Measurements from ENCODE around the gene IL17F. TPM values are rescaled to one million over a fixed set of nuclear protein-coding genes. Genes with fewer than 3 reads are reported as not detected.

Gene IL17F
- polyA plus RNA-seq, 1 of the 3 experiments (the other 2 are of a cell fraction): not detected

DNA sequence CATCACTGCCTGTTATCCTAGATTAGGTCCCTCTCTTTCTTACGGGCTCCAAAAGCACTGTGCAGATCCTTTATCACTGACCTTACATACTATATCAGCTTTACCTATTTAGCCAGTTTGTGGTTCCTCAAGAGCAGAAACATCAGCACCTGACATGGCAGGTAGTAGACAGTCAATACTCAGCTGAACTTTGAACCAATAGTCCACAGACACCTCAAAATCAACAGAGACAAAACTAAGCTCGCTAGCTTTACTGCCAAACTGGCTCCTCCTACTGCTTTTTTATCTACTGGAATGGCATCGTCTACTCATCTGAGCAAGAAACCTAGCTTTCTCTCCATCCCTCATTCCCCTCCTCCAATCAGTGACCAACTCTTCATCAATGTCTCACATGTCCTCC lies 52.5 kb downstream of the IL17F start:
- no peak overlapping the region for H3K4me3 ChIP-seq (ENCODE audit: low read depth in 2 of 2, low read length in 1 of 2)
- TF ChIP-seq NFIC (IDR thresholded peaks at IDR 0.05; ENCODE audit: borderline replicate concordance) (no peak), SIN3A (IDR thresholded peaks at IDR 0.05; ENCODE audit: borderline replicate concordance, low read depth, low read length) (no peak), MXI1 (IDR thresholded peaks at IDR 0.05; ENCODE audit: low read depth, low read length) (no peak), GABPA (IDR thresholded peaks at IDR 0.05; ENCODE audit: low read depth) (no peak), ELF1 (IDR thresholded peaks at IDR 0.05) (no peak), GATA2 (CRISPR knock-in tag; IDR thresholded peaks at IDR 0.05) (no peak), FOSL2 (IDR thresholded peaks at IDR 0.05; ENCODE audit: borderline replicate concordance, low read depth) (no peak), MEF2A (IDR thresholded peaks at IDR 0.05; ENCODE audit: borderline replicate concordance, low read depth) (no peak), RXRA (IDR thresholded peaks at IDR 0.05; ENCODE audit: borderline replicate concordance, low read depth) (no peak), FOXJ3 (CRISPR knock-in tag; IDR thresholded peaks at IDR 0.05) (no peak), TEAD4 (IDR thresholded peaks at IDR 0.05; ENCODE audit: borderline replicate concordance, insufficient read depth) (no peak), SMC3 (IDR thresholded peaks at IDR 0.05; ENCODE audit: low read depth, low read length) (no peak)
- TF ChIP-seq, protein P1, sequence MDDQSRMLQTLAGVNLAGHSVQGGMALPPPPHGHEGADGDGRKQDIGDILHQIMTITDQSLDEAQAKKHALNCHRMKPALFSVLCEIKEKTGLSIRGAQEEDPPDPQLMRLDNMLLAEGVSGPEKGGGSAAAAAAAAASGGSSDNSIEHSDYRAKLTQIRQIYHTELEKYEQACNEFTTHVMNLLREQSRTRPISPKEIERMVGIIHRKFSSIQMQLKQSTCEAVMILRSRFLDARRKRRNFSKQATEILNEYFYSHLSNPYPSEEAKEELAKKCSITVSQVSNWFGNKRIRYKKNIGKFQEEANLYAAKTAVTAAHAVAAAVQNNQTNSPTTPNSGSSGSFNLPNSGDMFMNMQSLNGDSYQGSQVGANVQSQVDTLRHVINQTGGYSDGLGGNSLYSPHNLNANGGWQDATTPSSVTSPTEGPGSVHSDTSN (IDR thresholded peaks at IDR 0.05): no peak
- TF ChIP-seq, protein P2, sequence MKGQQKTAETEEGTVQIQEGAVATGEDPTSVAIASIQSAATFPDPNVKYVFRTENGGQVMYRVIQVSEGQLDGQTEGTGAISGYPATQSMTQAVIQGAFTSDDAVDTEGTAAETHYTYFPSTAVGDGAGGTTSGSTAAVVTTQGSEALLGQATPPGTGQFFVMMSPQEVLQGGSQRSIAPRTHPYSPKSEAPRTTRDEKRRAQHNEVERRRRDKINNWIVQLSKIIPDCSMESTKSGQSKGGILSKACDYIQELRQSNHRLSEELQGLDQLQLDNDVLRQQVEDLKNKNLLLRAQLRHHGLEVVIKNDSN (IDR thresholded peaks at IDR 0.05; ENCODE audit: borderline replicate concordance, low read depth): no peak
- TF ChIP-seq, protein P3, sequence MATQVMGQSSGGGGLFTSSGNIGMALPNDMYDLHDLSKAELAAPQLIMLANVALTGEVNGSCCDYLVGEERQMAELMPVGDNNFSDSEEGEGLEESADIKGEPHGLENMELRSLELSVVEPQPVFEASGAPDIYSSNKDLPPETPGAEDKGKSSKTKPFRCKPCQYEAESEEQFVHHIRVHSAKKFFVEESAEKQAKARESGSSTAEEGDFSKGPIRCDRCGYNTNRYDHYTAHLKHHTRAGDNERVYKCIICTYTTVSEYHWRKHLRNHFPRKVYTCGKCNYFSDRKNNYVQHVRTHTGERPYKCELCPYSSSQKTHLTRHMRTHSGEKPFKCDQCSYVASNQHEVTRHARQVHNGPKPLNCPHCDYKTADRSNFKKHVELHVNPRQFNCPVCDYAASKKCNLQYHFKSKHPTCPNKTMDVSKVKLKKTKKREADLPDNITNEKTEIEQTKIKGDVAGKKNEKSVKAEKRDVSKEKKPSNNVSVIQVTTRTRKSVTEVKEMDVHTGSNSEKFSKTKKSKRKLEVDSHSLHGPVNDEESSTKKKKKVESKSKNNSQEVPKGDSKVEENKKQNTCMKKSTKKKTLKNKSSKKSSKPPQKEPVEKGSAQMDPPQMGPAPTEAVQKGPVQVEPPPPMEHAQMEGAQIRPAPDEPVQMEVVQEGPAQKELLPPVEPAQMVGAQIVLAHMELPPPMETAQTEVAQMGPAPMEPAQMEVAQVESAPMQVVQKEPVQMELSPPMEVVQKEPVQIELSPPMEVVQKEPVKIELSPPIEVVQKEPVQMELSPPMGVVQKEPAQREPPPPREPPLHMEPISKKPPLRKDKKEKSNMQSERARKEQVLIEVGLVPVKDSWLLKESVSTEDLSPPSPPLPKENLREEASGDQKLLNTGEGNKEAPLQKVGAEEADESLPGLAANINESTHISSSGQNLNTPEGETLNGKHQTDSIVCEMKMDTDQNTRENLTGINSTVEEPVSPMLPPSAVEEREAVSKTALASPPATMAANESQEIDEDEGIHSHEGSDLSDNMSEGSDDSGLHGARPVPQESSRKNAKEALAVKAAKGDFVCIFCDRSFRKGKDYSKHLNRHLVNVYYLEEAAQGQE (IDR thresholded peaks at IDR 0.05; ENCODE audit: low read depth, low read length): no peak
- TF ChIP-seq, protein P4, sequence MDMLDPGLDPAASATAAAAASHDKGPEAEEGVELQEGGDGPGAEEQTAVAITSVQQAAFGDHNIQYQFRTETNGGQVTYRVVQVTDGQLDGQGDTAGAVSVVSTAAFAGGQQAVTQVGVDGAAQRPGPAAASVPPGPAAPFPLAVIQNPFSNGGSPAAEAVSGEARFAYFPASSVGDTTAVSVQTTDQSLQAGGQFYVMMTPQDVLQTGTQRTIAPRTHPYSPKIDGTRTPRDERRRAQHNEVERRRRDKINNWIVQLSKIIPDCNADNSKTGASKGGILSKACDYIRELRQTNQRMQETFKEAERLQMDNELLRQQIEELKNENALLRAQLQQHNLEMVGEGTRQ (IDR thresholded peaks at IDR 0.05; ENCODE audit: borderline replicate concordance, low read depth, low read length): no peak
- TF ChIP-seq, protein P5, sequence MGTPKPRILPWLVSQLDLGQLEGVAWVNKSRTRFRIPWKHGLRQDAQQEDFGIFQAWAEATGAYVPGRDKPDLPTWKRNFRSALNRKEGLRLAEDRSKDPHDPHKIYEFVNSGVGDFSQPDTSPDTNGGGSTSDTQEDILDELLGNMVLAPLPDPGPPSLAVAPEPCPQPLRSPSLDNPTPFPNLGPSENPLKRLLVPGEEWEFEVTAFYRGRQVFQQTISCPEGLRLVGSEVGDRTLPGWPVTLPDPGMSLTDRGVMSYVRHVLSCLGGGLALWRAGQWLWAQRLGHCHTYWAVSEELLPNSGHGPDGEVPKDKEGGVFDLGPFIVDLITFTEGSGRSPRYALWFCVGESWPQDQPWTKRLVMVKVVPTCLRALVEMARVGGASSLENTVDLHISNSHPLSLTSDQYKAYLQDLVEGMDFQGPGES (IDR thresholded peaks at IDR 0.05; ENCODE audit: low read depth, low read length): no peak
- no peak overlapping the region for H3K9ac ChIP-seq
- H2AFZ ChIP-seq (ENCODE audit: low read depth): no peak overlapping the region
- DNase-seq: no peak
- no peaks in the 10 kb centered on the region for H3K79me2 ChIP-seq (ENCODE audit: insufficient read depth)
- no peaks in the 10 kb centered on the region for H3F3A ChIP-seq (replicated peaks; ENCODE audit: insufficient read depth)
- no peaks in the 10 kb centered on the region for H3K4me1 ChIP-seq (ENCODE audit: control insufficient read depth in 1 of 2, insufficient read depth in 2 of 2, low read depth in 1 of 2, low read length in 1 of 2)
- no peak overlapping the region for H3K4me2 ChIP-seq
- no peaks in the 10 kb centered on the region for H3K9me3 ChIP-seq
- no peaks in the 10 kb centered on the region for H4K20me1 ChIP-seq (ENCODE audit: insufficient read depth)
- WGBS (ENCODE audit: low lambda C conversion rate): 10% methylated on average over 3 of the region's 3 CpGs
- no peaks in the 10 kb centered on the region for H3K36me3 ChIP-seq (replicated peaks in 1 of 2; ENCODE audit: control insufficient read depth in 1 of 2, insufficient read depth in 2 of 2, low read length in 1 of 2)
- H3K9me2 ChIP-seq: no peaks in the 10 kb centered on the region
- no peaks in the 10 kb centered on the region for H3K27me3 ChIP-seq (ENCODE audit: insufficient read depth)
- ChIA-PET CTCF (interaction anchor here (1.3 kb wide), 1 partner anchor 12 kb away, joined by 4 read pairs; no protein-coding TSS in a partner anchor), POLR2A (no interaction called here)
- H3K27ac ChIP-seq (ENCODE audit: low read depth in 2 of 2, low read length in 1 of 2): no peak overlapping the region

Data from SK-N-SH (cell line).